GM12873 (cell line): ENCODE measurements around the gene PLAC8.

Experiments
- CTCF ChIP-seq: IDR thresholded peaks from 2 replicates; pipeline ENCODE4 v1.5.1; 2012; ENCODE audit warnings: low read depth, mild to moderate bottlenecking, moderate library complexity, low read length, control low read depth; ENCODE audit not compliant: insufficient read depth; ENCODE audit errors: missing control alignments

The PLAC8 gene

DNA sequence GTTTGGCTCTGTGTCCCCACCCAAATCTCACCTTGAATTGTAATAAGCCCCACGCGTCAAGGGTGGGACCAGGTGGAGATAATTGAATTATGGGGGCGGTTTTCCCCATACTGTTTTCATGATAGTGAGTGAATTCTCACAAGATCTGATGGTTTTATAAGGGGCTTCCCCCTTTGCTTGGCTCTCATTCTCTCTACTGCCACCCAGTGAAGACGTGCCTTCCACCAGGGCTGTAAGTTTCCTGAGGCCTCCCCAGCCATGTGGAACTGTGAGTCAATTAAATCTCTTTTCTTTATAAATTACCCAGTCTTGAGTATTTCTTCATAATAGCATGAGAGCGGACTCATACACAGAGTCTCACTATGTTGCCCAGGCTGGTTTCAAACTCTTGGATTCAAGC lies 31.2 kb upstream of the PLAC8 start:
- TF ChIP-seq CTCF: peak; percentile 9

GRCh38 chr4:83139514-83140156 lies 25.1 kb upstream of the PLAC8 start:
- no peak for TF ChIP-seq CTCF

GRCh38 chr4:83138946-83139345 lies 24.4 kb upstream of the PLAC8 start:
- no peak for TF ChIP-seq CTCF

DNA sequence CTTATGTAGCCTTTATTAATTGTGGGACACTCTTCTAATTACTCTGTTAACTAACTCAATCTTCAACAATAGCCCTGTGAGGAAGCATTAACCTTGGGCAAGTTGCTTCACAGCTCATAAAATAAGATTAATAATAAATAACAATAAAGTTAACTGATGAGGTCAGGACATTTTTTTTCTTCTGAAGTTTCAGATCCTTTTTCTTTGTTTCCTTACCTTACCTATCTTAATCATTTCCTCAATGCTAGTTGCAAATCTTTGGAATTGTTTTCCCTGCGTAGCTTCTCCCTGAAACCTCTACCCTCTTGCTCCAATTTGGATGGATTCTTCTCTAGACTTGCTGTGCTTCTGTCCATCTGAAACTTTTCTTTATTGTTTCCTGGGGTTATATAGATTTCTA lies 17.5 kb upstream of the PLAC8 start:
- TF ChIP-seq CTCF: no peak

- TF ChIP-seq CTCF: no peak
Measured at GRCh38 chr4:83129264-83129663, 14.7 kb upstream of the PLAC8 start.

GRCh38 chr4:83128240-83128929 lies 13.9 kb upstream of the PLAC8 start:
- TF ChIP-seq CTCF: no peak

DNA sequence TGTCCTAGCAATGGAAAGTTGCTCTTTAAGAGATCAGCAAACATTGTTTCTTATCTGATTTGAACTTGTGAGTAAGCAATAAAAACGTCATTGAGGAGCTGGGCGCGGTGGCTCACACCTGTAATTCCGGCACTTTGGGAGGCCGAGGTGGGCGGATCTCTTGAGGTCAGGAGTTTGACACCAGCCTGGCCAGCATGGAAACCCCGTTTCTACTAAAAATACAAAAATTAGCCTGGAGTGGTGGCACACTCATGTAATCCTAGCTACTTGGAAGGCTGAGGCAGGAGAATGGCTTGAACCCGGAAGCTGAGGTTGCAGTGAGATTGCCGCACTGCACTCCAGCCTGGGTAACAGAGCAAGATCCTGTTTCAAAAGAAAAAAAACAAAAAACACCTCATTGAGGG lies 11.2 kb upstream of the PLAC8 start:
- no peak for TF ChIP-seq CTCF
